GM21423 (cell line): ENCODE results near the gene ARHGEF40.

Experiments used
- ATAC-seq: cut with Tn5 transposase; IDR thresholded peaks from one replicate; pipeline ENCODE4 v1.9.1; 2021; ENCODE audit warnings: mild to moderate bottlenecking, moderate library complexity; ENCODE audit not compliant: unreplicated experiment

Gene ARHGEF40

GRCh38 chr14:21058903-21059302, 11.2 kb upstream of the ARHGEF40 start:
- no peak for ATAC-seq

- no peak for ATAC-seq
These were observed 10.1 kb upstream of the ARHGEF40 start for GRCh38 chr14:21059842-21060613.

GRCh38 chr14:21060614-21061346, 9.3 kb upstream of the ARHGEF40 start:
- no peak for ATAC-seq

GRCh38 chr14:21061347-21061668, 8.8 kb upstream of the ARHGEF40 start:
- no peak for ATAC-seq

- no peak for ATAC-seq
These were observed 6.6 kb upstream of the ARHGEF40 start for GRCh38 chr14:21063479-21063878.

GRCh38 chr14:21066882-21067502, 3.1 kb upstream of the ARHGEF40 start:
- ATAC-seq = no peak

GRCh38 chr14:21068521-21069387, 1.4 kb upstream of the ARHGEF40 start:
- no peak for ATAC-seq

GRCh38 chr14:21069388-21070082, 569 bp upstream of the ARHGEF40 start:
- ATAC-seq = no peak

GRCh38 chr14:21070610-21071224, 613 bp downstream of the ARHGEF40 start:
- ATAC-seq = peak; percentile 6

GRCh38 chr14:21071225-21072030, 1.3 kb downstream of the ARHGEF40 start:
- peak; percentile 70 for ATAC-seq

- no peak for ATAC-seq
These were observed 1.9 kb downstream of the ARHGEF40 start for GRCh38 chr14:21072031-21072473.

- no peak for ATAC-seq
These were observed 2.8 kb downstream of the ARHGEF40 start for GRCh38 chr14:21072781-21073339.

GRCh38 chr14:21073921-21074320, 3.8 kb downstream of the ARHGEF40 start:
- no peak for ATAC-seq

- no peak for ATAC-seq
These were observed 4.5 kb downstream of the ARHGEF40 start for GRCh38 chr14:21074398-21075272.

- ATAC-seq = no peak
These were observed 5.8 kb downstream of the ARHGEF40 start for GRCh38 chr14:21075719-21076437.

- ATAC-seq = no peak
These were observed 7.6 kb downstream of the ARHGEF40 start for GRCh38 chr14:21077672-21078071.

GRCh38 chr14:21078287-21078686, 8.2 kb downstream of the ARHGEF40 start:
- no peak for ATAC-seq
